ENCODE data around the gene POLD1.

Gene POLD1

DNA sequence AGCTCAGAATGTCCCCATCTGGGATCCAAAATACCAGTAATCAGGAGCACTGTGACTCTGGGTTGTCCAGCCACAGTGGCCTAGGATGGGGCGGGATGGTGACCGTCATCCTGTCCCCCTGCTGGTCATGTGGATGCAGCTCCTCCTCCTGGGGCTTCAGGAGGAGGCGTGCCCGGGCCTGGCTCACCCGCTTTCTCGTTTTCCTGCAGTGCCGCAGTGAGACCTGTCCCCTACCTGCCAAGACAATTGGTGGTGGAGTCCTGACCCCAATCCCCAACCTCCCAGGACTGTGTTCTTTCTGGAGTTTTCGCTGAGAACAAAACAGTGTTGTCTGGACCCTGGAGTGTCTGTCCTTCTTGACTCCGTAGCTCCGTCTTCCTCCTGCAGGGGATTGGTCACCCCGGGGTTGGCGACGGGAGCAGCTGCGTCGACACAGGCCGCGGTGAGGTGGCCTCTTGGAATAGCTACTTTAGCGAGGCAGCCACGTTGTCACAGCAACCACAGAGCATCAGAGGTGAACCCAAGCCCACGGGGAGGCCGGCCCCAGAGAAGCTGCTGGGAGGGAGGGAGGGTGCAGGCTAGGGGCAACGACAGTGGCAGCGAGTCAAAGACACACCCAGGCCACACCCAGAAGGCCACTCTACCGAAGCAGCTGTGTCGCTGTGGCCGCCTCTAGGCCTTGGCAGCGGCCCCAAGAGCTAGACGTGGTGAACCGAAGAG, 82.0 kb downstream of the POLD1 start:
- DNase-seq, result no peak

DNA sequence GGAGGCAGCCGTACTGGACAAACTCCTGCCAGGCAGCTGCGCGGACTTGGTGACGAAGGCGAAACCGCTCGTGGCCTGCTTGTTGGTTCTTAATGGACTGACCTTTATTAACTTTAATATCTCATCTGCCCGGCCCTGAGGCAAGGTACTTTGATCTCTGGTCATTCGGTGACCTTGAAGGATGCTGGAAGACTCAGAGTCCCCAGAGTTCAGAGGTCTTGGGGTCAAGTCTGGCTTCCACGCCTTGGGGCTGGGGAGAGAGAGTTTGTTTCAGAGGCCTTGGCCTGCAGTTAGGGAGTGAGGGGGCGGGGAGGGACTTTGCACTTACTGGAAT, 82.5 kb downstream of the POLD1 start:
- DNase-seq, result no peak

GRCh38 chr19:50467566-50467965, 83.4 kb downstream of the POLD1 start:
- DNase-seq, result no peak

Measured in right kidney (tissue), 1 donor.